Putamen (tissue), 1 donor: ENCODE data around the gene ALDH18A1.
"Not testable (repeated sequence)": the region's sequence is repeated elsewhere in the genome, so short reads cannot be mapped to it uniquely, and the experiment has no call there.

Source experiments
- DNase-seq: peaks from one replicate; pipeline ENCODE4 v3.0.0-alpha.2; 2016; ENCODE audit warnings: low spot score

ALDH18A1 gene

DNA sequence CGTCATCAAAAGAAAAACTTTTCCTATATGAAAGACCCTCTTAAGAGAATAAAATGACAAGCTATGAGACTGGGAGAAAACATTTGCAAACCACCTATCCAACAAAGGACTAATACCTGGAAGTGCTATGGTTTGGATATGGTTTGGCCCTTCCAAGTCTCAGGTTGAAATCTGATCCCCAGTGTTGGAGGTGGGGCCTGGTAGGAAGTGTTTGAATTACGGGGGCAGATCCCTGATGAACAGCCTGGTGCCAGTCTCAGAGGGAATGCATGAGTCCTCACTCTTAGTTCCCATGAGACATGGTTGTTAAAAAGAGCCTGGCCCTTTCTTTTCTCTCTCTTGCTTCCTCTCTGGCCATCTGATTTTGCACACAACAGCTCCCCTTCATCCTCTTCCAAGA lies 6.3 kb downstream of the ALDH18A1 start:
- DNase-seq = no peak

DNA sequence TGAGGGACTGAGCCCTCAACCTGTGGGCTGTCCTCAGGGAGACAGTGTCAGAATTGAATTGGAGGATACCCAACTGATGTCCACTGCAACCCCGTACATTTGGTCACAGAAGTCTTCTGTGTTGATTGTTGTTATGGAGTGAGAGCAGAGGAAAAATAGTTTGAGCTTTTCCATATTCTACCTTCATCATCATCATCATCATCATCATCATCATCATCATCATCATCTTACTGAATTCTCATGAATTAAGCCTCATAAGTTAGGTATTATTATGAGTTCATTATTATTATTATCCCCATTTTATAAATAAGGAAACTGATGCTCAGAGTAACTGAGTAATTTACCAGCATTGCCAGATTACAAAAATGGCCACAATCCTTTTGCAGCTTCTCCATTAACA lies 8.4 kb downstream of the ALDH18A1 start:
- DNase-seq = no peak

DNA sequence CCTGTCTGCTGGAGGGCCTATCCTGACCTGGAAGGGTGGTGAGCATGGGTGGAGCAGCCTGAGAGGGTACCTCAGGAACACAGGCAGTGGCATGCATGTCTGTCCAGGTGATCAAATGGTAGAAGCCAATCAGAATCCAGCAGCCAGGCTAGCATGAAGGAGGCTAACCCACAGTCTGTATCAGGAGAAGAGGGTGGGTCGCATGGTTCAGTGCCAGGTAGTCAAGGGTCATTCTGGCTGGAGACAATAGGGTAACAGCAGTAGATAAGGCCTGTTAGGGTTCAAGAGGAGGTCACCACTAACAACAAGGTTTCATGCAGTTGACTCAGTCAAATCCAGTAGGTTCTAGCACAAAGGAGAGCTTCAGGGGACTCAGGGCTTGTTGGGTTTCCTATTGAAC lies 10.4 kb downstream of the ALDH18A1 start:
- no peak for DNase-seq

DNA sequence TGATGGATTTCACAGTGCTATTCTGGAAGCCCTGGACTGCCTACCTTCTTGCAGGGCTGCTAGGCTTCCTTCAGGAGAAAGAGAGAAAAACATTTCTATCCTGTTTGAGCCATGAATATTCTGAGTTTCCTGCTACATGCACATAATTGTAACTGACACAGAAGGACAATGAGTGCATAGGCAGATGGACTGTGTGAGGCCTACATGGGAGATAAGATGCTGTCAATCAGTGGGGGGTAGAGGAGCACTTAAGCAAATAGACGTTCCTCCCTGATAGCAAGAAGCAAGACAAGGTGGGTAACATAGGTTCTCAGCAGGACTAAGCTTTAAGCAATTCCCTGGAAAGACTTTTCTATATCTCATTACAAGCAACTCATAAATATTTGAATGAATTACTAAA lies 11.6 kb downstream of the ALDH18A1 start:
- no peak for DNase-seq

DNA sequence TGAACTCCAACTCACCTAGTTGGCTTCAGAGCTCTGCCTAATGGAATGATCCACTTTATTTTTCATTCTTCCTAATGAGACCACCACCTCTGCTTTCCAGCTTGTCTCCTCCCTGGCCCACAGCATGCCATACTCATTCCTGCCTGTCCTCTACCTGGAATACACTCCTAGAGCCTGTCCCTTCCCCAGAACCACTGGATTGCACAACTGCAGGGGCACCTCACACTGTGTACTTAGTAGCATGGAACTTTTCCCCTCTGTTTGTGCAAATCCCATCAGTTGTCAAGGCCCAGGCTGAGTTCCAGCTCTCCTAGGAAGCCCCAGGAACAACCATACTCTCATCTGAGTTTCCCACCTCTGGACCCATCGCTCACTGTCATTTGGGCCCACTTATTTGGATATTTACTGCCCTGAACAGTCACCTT lies 15.6 kb downstream of the ALDH18A1 start:
- no peak for DNase-seq

DNA sequence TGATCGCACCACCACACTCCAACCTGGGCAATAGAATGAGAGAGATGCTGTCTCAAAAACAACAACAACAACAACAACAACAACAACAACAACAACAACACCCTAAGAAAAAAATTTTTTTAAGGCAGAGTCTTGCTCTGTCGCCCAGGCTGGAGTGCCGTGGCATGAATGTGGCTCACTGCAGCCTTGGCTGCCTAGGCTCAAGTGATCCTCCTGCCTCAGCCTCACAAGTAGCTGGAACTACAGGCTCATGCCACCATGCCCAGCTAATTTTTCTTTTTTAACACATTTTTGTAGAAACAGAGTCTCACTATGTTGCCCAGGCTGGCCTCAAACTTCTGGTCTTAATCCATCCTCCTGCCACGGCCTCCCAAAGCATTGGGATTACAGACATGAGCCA lies 18.6 kb downstream of the ALDH18A1 start:
- DNase-seq = no peak

DNA sequence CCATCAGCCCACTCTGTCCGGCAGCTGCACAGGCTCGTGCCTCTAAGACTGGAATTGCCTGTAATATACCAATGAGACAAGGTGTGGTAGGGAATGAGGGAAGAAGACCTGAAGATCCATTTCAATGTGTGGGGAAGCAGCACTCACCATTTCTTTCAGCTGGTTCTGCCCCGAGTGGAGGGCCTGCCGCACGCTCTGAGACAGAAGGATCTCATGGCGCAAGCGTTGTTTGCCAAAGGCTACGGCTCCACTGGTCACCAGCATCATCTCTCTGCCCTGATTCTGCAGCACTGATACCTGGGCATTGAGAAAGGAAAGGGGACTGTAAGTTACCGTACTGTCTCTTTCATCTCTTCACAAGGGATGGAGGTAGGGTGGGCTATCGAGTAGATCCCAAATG lies 19.4 kb downstream of the ALDH18A1 start:
- DNase-seq = no peak

DNA sequence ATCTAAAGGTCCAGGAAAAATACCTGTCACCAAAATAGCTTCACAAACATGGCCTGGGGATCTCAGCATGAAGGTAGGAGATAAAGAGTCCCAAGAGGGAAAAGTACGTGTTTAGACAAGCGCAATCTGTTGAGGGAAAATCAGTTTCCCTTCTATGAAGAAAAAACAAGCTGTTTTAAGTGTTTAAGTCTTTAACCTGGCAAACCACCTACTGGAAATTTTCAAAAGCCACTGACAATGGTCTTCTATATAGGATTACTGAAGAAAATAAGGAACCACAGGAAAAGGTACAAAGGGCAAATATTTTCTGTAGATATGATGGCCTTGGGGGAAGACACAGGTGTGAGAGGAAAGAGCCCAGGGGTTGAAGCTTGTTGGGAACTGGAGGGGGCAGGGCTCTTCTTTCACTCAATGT lies 21.2 kb downstream of the ALDH18A1 start:
- no peak for DNase-seq

DNA sequence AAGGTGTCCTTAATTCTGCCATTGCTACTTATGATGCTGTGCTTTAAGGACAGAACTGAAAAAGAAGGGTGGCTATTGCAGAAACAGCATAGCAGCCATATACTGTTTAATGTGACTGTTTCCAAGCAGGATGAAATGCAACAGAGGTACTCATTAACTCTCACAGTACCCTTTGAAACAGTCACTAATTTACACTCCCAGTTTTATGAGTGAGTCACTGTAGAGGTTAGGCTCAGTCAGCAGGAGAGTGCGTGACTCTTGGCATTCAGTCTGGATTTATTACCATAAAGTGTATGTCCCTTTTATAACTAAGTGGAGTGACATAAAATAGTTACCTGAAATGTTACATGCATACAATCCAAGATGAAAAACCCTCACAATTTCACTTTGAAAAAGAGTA lies 27.7 kb downstream of the ALDH18A1 start:
- DNase-seq = no peak

DNA sequence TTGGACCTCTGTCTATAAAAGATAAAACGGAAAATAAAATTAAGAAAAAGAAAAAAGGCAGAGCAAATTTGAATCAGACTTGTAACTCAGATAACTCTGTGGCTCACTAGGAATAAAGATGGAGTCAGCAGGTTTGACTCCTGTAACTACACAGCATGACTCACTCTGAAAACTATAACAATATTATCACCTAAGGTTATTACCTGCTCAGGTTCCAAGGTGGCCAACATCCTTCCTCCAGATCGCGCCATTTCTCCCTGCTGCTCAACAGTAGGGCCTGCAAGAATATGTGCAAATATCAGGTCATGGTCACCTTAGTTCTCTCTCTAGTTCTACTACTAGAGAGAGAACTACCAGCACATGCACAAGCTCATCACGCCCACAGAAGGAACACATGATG lies 30.0 kb downstream of the ALDH18A1 start:
- no peak for DNase-seq

DNA sequence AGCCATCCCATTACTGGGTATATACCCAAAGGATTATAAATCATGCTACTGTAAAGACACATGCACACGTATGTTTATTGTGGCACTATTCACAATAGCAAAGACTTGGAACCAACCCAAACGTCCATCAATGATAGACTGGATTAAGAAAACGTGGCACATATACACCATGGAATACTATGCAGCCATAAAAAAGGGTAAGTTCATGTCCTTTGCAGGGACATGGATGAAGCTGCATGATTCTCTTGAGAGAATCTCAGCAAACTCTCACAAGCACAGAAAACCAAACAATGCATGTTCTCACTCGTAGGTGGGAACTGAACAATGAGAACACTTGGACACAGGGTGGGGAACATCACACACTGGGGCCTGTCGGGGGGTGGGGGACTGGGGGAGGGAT lies 36.1 kb downstream of the ALDH18A1 start:
- not testable (repeated sequence) for DNase-seq

DNA sequence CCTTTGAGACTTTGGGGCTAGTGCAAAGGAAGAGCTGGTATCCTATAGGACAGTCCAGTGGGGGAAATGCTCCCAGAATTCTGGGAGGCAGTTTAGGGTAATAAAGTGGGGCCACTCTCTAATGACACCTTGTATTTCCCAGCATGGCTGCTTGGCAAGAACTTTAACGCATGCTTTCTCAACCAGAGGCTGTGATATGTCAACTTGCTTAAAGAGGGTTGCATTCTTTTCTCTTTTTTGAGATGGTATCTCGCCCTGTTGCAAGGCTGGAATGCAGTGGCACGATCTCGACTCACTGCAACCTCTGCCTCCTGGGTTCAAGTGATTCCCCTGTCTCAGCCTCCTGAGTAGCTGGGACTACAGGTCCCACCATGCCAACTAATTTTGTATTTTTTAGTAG lies 38.4 kb downstream of the ALDH18A1 start:
- no peak for DNase-seq

DNA sequence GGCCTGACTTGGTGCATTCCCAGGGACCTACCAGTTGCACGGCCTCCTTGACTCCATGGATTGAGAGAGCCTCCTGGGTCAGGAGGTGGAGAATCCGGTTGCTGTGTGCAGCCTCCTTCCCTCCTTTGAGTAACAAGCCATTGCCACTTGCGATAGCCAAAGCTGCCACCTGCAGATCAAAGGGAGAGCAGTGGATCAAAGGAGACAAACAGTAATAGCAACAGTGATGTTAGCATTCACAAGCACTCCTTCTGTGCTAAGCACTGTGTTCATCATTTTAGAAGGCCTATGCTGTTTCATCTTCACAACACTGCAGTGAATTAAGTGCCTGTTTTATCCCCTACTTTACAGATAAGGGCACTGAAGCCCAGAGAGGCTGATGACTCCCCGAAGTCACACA lies 40.1 kb downstream of the ALDH18A1 start:
- no peak for DNase-seq

DNA sequence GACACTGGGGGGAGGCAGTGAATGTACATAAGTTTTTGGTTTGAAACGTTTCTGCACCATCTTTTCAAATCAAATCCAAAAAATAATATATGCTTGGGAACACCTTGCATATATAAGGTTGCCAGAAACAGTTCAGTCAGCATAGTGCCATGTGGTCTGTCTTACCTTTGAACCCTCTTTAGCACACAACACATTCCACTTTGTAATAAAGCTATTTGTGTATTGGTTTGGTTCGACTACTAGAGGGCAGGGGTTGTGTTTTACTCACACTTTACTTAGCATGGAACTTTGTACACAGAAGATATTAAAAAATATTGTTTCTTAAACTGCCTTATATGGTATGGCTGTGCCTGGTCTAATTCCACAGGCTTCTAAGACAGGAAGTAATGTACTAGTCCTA lies 43.2 kb downstream of the ALDH18A1 start:
- DNase-seq = no peak

DNA sequence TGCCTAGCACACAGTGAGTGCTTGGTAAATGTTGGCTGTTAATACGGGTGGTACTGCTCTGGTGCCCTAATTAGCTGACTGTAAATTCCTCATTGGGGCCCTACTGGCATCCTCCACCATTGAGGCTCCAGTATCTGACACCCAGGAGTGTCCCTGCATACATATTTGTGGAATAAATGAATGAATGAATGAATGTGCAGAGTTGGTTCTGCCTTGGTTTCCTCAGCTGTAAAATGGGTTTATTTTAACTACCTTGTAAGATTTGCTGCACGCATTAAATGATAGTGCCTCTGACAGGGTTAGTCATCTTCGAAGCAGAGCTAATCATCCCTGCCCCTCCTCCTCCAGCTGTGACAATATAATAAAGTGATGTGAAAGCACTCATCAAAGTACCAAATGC lies 45.8 kb downstream of the ALDH18A1 start:
- no peak for DNase-seq

DNA sequence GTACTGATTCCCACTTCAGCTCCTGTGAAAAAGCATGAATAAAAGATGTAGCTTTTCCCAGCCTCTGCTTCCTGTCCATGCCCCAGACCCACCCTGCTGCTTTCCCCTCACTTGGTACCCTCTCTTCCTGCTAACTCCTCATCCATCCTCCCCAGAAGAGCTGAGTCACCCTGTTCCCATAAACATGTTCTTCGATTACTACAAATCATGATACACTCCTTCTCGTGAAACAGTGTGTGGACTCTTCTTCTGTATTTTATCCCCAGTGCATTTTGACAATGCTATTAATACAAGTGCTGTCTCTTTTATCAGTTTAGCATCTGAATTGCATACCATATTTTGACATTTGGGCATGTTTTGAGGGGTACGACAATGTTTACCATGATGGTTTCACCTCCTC lies 49.6 kb downstream of the ALDH18A1 start:
- no peak for DNase-seq

DNA sequence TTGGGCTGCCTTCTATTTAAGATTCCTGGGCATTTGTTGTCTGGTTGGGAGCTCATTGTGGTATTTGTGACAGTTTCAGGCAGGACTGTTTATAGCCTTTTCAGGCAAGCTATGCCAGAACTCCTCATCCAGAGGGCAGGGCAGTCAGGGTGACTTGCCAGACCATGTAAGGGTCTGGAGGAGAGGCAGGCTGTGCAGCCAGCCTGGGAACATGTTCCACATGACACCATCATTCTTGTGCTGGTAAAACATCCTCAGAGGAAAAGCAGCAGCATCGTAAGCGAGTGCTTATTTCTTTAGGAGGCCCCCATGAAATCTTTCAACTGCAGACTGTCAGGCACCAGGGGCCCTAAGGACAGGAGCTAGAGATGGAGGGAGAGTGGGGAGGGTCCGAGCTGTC lies 51.3 kb downstream of the ALDH18A1 start:
- no peak for DNase-seq

DNA sequence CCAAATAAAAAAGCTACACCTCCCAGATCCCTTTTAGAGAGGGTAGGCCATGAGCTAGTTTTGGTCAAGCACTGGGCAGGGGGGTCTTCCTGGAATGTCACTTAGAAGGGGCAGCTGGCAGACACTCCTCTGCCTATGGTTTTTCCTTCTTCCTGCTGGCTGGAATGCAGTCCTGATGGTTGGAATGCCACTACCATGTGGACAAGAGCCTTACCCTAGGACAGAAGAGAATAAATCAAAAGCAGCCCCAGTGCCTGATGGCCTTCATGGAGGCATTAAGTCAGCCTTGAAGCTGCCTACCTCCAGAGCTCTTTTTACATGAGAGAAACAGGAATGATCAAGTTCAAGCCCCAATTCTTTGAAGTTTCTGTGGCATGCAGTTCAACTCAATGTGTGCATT lies 51.9 kb downstream of the ALDH18A1 start:
- DNase-seq = no peak

DNA sequence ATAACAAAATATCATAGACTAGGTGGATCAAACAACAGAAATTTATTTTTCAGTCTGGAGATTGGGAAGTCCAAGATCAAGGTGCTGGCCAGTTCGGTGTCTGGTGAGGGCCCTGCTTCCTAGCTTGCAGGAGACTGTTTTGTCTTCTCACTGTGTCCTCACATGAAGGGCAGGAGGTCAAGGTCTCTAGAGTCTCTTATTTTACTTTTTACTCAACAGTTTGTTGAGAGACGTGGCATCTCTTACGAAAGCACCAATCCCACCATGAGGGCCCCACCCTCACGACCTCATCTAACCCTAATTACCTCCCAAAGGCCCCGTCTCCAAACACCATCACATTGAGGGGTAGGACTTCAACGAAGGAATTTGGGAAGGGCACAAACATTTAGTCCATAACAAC lies 54.1 kb downstream of the ALDH18A1 start:
- DNase-seq = no peak

DNA sequence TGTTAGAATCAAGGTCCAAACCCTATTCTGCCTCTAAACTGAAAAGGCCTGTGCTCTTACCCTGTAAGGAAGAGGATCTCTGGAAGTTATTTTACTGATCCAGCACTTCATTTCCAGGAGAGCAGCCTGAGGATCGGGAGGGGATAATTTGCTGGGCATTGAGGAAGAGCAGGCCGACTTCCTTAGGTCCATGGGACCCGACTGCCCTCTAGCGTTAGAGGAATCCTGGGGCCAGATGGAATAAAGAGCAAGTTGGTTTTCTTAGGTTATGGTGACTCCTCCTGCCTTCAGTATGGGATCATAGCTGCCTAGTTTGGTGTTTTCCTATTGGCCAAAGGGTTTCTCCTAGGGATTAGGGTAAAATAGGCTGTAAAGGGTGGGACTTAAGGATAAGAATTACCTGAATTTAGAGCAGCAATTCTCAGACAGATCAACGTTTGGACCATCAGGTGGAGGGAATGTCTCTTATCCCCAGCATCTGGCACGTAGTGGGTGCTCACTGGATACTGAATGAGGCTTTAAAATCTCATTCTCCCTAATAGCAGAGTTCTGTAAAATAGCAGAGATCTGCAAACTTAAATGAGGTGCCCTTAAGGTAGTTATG lies 55.3 kb downstream of the ALDH18A1 start:
- DNase-seq = peak; percentile 83

DNA sequence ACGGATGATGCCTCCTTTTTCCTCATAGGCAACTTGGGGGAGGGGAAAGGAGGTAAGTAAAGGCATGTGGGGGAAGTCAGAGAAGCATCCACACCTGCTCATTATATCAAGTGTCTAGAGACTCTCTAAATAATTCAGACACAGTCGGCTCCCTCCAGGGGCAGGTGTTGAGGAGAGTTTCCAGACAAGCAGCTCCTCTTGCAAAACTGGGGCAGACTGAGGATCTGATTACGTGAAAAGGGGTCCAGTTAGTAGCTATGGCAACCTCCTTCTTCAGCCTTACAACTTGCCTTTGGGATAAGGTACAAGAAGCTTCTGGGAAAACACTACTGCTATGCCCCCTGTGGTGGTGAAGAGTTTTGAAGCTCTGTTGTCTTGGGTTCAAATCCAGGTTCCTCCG lies 56.4 kb downstream of the ALDH18A1 start:
- no peak for DNase-seq

DNA sequence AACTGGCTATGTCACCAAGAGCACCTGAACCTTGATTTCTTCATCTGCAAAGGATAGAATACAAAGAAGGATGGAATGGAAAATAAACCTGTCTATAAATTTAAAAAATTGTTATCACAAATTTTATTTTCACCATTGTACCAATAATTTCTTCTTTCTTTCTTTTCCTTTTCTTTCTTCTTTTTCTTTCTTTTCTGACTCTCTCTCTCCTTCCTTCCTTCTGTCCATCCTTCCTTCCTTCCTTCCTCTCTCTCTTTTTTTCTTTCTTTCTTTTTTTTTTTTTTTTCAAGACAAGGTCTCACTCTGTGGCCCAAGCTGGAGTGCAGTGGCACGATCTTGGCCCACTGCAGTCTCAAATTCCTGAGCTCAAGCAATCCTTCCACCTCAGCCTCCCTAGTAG lies 58.7 kb downstream of the ALDH18A1 start:
- no peak for DNase-seq

DNA sequence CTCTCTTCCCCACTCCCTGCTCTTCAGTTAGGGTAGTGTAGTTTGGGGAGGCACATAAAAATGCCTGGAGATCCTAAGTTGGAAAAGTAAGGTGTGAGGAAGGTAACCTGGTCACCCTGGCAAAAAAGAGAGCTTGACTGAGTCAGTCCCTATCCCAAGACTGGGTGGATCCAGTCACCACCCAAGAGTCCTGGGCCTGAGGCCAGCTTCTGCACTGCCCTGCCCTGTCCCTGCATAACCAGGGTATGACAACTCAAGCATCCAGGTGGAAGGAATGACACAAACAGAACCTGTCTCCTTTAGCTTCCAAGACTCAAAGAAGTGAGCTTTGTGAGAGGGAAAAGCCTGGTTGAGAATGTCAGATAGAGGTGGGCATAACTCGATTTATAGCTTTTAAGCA lies 68.5 kb downstream of the ALDH18A1 start:
- DNase-seq = no peak

DNA sequence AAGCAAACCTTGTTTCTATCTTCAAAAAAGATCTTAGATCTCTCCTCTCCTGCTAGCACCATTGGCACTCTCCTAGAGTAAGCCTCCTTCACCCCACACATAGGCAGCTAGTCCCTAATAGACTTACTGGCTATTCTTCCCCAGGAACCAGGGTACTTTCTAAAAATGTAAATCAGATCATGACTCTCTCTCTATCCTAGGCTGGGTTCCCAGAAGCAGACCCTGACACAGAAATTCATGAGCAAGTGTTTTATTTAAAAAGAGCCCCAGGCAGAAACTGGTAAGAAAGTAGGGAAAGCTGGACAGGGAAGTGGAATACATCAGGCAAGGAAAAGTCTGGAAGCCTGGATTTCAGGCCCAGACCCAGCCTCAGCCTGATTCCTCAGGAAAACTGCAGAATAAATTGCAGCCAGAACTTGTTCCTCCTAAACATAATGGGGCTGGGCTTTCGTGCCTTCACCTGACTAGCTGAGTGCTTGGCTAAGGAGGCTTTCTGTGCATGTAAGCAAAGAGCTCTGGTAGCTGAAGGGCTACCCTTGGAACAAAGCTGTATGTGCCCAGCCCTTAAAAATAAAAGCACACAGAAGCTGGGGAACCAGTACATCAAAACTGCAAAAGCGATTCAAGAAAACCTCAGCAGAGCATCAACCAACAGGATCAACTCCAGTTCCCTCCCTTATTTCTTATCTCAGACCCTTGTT lies 76.5 kb downstream of the ALDH18A1 start:
- no peak for DNase-seq
